NT2/D1 (cell line): ENCODE data around the gene OPTC.

Experiments
- SUZ12 ChIP-seq: IDR thresholded peaks from 2 replicates; pipeline ENCODE4 v1.6.1; 2011; ENCODE audit not compliant: insufficient read length, insufficient read depth; ENCODE audit errors: extremely low read depth
- YY1 ChIP-seq: IDR thresholded peaks from 2 replicates; pipeline ENCODE4 v1.6.1; 2011; ENCODE audit not compliant: insufficient read length, insufficient read depth
- ZNF274 ChIP-seq: IDR thresholded peaks from 2 replicates; pipeline ENCODE4 v1.6.1; 2011; ENCODE audit warnings: mild to moderate bottlenecking, low read depth, low read length

- no peak for TF ChIP-seq YY1
- no peak for TF ChIP-seq ZNF274
- TF ChIP-seq SUZ12 = no peak
Observed at GRCh38 chr1:203450001-203450400, 44.0 kb upstream of the OPTC start.
